ENCODE measurements around the gene FTSJ1. TPM values are rescaled to one million over a fixed set of nuclear protein-coding genes. Genes with fewer than 3 reads are reported as not detected.

The FTSJ1 gene
- total and polyA plus RNA-seq, 8 donors: 19.6 to 92.8 (median 39.0) TPM

- Histone ChIP-seq H3K4me1 (no peaks in the 10 kb centered on the region), H3K4me3 (no peak overlapping the region), H3K27ac (no peak overlapping the region), H3K36me3 (peaks cover 0 to 22% (median 5%) of the 10 kb centered on the region in 4 donors), H3K9me3 (peaks cover 0 to 13% (median 3%) of the 10 kb centered on the region in 4 donors), H3K27me3 (no peaks in the 10 kb centered on the region)
- 77 to 91% (median 88%) methylated on average over 5 to 9 of the region's 9 CpGs for WGBS, 5 donors
- TF ChIP-seq EP300 (IDR thresholded peaks at IDR 0.05) (no peak), POLR2AphosphoS5 (IDR thresholded peaks at IDR 0.05) (no peak), POLR2A (IDR thresholded peaks at IDR 0.05) (no peak)
- TF ChIP-seq, protein P1, sequence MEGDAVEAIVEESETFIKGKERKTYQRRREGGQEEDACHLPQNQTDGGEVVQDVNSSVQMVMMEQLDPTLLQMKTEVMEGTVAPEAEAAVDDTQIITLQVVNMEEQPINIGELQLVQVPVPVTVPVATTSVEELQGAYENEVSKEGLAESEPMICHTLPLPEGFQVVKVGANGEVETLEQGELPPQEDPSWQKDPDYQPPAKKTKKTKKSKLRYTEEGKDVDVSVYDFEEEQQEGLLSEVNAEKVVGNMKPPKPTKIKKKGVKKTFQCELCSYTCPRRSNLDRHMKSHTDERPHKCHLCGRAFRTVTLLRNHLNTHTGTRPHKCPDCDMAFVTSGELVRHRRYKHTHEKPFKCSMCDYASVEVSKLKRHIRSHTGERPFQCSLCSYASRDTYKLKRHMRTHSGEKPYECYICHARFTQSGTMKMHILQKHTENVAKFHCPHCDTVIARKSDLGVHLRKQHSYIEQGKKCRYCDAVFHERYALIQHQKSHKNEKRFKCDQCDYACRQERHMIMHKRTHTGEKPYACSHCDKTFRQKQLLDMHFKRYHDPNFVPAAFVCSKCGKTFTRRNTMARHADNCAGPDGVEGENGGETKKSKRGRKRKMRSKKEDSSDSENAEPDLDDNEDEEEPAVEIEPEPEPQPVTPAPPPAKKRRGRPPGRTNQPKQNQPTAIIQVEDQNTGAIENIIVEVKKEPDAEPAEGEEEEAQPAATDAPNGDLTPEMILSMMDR (IDR thresholded peaks at IDR 0.05): no peak
- no peak for DNase-seq
- intact Hi-C loops (cut with DNase I; ENCODE audit: low total_unique reads): no loop called here
Observed at GRCh38 chrX:48489296-48489695, 13.3 kb downstream of the FTSJ1 start.

DNA sequence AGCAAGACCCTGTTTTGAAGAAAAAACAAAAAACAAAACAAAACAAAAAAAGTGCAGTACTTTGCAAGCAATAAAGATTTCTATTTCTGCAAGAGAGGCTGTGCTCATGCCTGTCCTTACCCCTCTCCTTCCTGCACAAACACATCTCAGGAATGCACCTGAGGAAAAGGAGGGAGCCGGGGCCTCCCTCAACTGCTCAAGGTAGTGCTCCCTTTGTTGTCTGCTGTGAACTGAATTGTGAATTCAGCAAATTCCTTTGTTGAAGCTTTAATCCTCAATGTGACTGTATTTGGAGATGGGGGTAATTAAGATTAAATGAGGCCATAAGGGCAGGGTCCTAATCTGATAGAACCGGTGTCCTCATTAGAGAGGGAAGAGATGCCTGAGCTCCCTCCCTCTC lies 13.9 kb downstream of the FTSJ1 start:
- Histone ChIP-seq H3K4me3 (no peak overlapping the region), H3K27ac (no peak overlapping the region), H3K9me3 (peaks cover 0 to 13% (median 3%) of the 10 kb centered on the region in 4 donors), H3K36me3 (peaks cover 0 to 16% (median under 1%) of the 10 kb centered on the region in 4 donors), H3K4me1 (no peaks in the 10 kb centered on the region), H3K27me3 (no peaks in the 10 kb centered on the region)
- TF ChIP-seq POLR2AphosphoS5 (IDR thresholded peaks at IDR 0.05): no peak
- no peak for TF ChIP-seq EP300 (IDR thresholded peaks at IDR 0.05)
- no peak for DNase-seq
- intact Hi-C loops (cut with DNase I; ENCODE audit: low total_unique reads): no loop called here
- WGBS, 5 donors: 62 to 81% (median 75%) methylated on average over 2 of the region's 2 CpGs

DNA sequence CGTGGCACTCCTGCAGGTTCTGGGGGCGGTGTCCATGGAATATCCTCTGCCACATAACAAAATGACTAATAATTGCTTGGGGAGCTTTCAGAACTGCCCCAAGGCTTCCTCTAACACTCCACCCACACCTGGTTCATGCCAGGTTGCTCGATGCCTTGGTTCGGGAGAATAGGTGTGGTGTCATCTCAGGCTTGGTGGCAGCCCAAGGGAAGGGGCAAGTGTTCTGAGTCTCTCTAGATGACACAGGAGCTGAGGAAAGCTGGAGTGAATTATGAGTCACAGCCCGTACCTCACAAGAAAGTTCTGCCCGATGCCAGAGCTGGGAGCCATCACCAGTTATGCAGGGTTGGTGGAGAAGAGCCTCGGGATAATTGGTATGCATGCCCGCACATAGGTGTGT lies 14.7 kb downstream of the FTSJ1 start:
- no peak overlapping the region for H3K27ac ChIP-seq
- DNase-seq: no peak
- peaks cover 0 to 8% (median 0%) of the 10 kb centered on the region in 4 donors for H3K36me3 ChIP-seq
- TF ChIP-seq POLR2AphosphoS5 (IDR thresholded peaks at IDR 0.05): no peak
- TF ChIP-seq, protein P1 (IDR thresholded peaks at IDR 0.05): no peak
- intact Hi-C loops (cut with DNase I; ENCODE audit: low total_unique reads): no loop called here
- H3K9me3 ChIP-seq: peaks cover 0 to 18% (median 3%) of the 10 kb centered on the region in 4 donors
- 71 to 86% (median 80%) methylated on average over 5 to 8 of the region's 8 CpGs for whole genome bisulfite sequencing, 5 donors
- no peak overlapping the region for H3K4me3 ChIP-seq
- H3K27me3 ChIP-seq: no peaks in the 10 kb centered on the region
- H3K4me1 ChIP-seq: no peaks in the 10 kb centered on the region

DNA sequence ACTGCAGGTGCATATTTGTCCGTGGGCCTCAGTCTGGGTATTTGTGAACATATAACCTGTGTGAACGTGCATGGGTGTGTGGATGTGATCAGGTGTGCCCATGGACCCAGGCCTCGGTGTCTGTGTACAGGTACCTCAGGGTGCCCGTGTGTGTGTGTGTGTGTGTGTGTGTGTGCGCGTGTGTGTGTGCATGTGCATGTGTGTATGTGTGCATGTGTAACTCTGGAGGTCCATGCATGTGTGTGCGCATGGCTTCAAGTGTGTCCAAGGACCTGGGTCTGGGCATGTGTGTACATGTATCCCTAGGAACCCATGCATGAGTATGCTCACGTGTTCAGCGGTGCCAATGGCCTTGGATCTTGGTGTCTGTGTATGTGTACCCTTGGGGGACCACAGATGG lies 15.8 kb downstream of the FTSJ1 start:
- Histone ChIP-seq H3K4me1 (no peaks in the 10 kb centered on the region), H3K27ac (no peak overlapping the region), H3K36me3 (peaks cover 0 to 2% (median 0%) of the 10 kb centered on the region in 4 donors), H3K4me3 (no peak overlapping the region), H3K9me3 (peaks cover 0 to 18% (median 3%) of the 10 kb centered on the region in 4 donors), H3K27me3 (no peaks in the 10 kb centered on the region)
- WGBS, 5 donors: 90 to 100% (median 98%) methylated on average over 2 to 9 of the region's 9 CpGs
- intact Hi-C loops (cut with DNase I; ENCODE audit: low total_unique reads): no loop called here
- TF ChIP-seq, protein P1 (IDR thresholded peaks at IDR 0.05): no peak
- TF ChIP-seq POLR2AphosphoS5 (IDR thresholded peaks at IDR 0.05) (no peak), EP300 (IDR thresholded peaks at IDR 0.05) (no peak), POLR2A (IDR thresholded peaks at IDR 0.05) (no peak)
- no peak for DNase-seq

DNA sequence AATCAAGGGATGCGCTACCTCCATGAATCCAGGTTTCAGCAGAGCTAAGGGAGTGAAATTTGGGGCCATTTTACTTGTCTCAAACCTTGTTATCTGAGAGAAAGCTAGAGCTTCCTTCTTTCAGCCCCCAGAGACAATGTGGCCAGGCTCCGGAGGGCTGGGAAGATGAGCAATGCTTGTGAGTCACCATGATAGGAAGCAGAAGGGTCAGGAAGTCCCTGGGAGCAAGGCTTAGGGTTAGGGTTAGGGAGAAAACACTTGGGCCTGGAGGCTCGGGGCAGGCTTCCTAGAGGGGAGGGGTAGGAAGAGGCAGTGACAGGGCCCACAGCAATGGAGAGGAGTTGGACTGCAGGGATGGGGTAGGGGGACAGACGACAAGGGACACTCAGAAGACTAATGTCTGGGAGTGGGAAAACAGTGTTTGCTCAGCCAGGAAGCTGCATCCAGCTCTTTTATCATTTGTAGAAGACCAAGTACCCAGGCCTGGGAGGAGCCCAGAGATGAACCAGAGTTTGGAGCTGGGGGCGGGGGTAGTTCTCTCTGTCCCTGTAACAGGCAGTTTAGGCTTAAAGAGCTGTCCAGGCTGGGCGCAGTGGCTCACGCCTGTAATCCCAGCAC lies 16.4 kb downstream of the FTSJ1 start:
- DNase-seq: no peak
- Histone ChIP-seq H3K9me3 (peaks cover 0 to 18% (median 3%) of the 10 kb centered on the region in 4 donors), H3K4me3 (no peak overlapping the region), H3K4me1 (no peaks in the 10 kb centered on the region), H3K27ac (no peak overlapping the region), H3K36me3 (no peaks in the 10 kb centered on the region), H3K27me3 (no peaks in the 10 kb centered on the region)
- intact Hi-C loops (cut with DNase I; ENCODE audit: low total_unique reads): no loop called here
- no peak for TF ChIP-seq POLR2A (IDR thresholded peaks at IDR 0.05)
- no peak for TF ChIP-seq POLR2AphosphoS5 (IDR thresholded peaks at IDR 0.05)
- TF ChIP-seq EP300 (IDR thresholded peaks at IDR 0.05): no peak
- TF ChIP-seq, protein P1 (IDR thresholded peaks at IDR 0.05): no peak
- WGBS, 5 donors: 48 to 81% (median 76%) methylated on average over 3 to 7 of the region's 7 CpGs

All from stomach (tissue), 9 donors.